Fibroblast of peridontal ligament (primary cell): ENCODE data around the gene APOL1.

Source experiments
- DNase-seq: peaks from one replicate; pipeline ENCODE4 v3.0.0-alpha.2; 2010; ENCODE audit errors: extremely low read depth

Gene APOL1

DNA sequence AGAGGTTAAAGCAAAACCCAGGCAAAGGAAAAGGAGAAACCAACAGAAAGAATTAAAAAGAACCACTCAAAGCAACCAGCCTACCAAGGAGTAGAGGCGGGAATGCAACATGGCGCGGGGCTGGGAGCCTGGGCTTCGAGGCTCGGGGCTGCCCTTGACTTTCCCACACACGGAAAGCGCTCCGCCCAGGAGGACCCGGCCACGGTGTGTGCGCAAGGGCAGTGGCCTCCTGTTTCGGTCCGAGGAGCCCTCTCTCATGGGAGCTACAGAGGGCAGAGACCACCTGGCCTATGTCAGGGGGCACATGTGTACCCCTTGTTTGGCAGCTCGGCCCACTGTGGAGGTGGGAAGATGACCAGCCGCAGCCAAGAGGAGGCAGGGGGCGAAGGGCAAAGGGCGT, 55.9 kb downstream of the APOL1 start:
- DNase-seq, result no peak

DNA sequence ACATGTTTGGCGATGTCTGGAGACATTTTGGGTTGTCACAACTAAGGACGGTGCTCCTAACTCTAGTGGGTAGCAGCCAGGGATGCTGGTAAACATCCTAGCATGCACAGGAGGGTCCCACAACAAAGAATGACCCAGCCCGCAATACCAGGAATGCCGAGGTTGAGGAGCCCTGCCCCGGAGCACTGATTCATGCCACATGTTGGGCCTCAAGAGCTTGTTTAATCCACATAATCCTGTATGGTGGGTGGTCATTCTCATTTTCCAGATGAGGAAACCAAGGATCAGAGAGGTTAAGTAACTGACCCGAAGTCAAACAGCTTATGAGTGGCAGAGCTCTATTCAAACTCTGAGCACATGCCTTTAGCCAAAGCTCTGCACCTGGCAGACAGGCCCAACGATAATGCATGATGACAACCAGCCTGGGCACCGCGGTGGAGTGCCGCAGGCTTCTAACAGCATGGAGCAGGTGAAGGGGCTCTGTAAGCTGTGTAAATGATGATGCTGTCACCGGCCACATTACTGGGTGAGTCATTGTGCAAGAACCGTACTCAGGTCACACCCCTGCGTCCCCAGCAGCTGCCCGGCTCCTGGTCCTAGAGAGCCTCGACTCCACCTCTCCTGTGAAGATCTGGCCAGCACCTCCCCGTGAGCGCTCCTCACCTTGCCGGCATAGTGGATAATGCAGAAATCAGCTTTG, 58.6 kb downstream of the APOL1 start:
- DNase-seq, result no peak

GRCh38 chr22:36315325-36315724, 62.4 kb downstream of the APOL1 start:
- no peak for DNase-seq

DNA sequence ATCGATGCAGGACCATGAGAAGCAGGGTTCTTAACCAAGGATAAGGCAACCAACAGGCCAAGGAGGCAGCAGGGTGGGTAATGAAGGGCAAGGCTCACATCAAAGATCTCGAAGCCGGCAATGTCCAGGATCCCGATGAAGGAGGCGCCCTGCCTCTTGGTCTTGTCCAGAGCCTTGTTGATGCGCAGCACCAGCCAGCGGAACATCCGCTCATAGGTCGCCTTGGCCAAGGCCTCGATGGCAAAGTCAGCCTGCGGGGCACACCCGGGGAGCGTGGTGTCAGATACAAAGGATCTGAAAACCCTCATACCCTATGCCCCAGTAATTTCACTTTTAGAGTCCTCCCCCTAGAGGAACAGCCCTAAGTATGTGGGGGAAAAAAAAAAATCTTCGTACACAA, 63.5 kb downstream of the APOL1 start:
- DNase-seq, result no peak
